ENCODE measurements around the gene PHGDH.

The PHGDH gene

DNA sequence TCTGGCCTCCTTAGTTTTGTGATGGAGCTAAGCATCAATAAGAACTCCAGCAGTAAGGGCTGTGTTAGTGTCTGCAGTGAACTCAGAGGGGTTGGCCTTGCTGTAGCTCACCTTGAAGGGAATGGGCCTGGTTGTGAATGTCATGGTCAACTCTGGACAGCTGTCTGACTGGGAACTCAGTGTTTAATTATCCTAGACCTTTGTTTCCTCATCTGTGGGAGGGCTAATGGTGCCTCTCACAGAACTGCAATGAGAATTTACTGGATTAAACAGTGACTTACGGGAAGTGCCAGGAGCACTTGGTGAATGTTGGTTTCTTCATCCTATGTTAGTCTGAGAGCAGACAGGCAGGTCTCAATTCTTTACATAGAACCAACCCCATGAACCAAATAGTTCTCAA is 33.3 kb downstream of the PHGDH start:
- TF ChIP-seq EZH2 (IDR thresholded peaks at IDR 0.05): no peak
- no peak for TF ChIP-seq FOXP2 (optimal IDR thresholded peaks at IDR 0.05; ENCODE audit: control extremely low read depth, extremely low read length, insufficient read depth)
- TF ChIP-seq POLR2AphosphoS5 (IDR thresholded peaks at IDR 0.05; ENCODE audit: borderline replicate concordance, low read depth, low read length): no peak

DNA sequence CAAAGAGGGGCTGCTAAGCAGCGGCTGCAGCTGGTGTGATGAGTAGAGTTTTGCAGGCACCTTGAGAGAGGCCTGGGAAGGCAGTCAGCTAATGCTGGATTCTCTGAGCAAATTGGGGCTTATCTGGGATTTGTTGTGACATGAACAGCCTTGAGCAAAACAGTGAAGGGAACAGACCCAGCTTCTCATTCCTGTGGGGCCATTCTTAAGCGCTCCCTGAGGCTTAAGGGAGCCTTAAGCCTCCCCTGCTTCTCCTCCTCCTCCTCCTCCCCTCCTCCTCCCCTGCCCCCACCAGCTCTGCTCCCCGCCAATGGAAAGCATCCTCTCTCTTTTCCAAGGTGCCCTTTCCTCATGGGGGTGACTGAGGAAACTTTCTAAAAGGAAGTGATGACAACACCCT is 35.7 kb downstream of the PHGDH start:
- Histone ChIP-seq H3K36me3 (ENCODE audit: insufficient read depth, low read length) (peaks cover 22% of the 10 kb centered on the region), H3K9me3 (ENCODE audit: low read depth, low read length) (no peaks in the 10 kb centered on the region), H3K27ac (no peak overlapping the region), H3K9ac (ENCODE audit: insufficient read length) (no peak overlapping the region), H3K4me3 (no peak overlapping the region)
- no peak for DNase-seq (ENCODE audit: low read depth, low spot score)
- TF ChIP-seq POLR2AphosphoS5 (IDR thresholded peaks at IDR 0.05; ENCODE audit: borderline replicate concordance, low read depth, low read length) (no peak), EZH2 (IDR thresholded peaks at IDR 0.05) (no peak), FOXP2 (optimal IDR thresholded peaks at IDR 0.05; ENCODE audit: control extremely low read depth, extremely low read length, insufficient read depth) (no peak)

More for the DNA sequence above, 33.3 kb downstream of the PHGDH start:
- H3K9me3 ChIP-seq (ENCODE audit: low read depth, low read length): no peaks in the 10 kb centered on the region
- DNase-seq (ENCODE audit: low read depth, low spot score): no peak
- H3K4me3 ChIP-seq: no peak overlapping the region
- no peak overlapping the region for H3K9ac ChIP-seq (ENCODE audit: insufficient read length)
- peaks cover 46% of the 10 kb centered on the region for H3K36me3 ChIP-seq (ENCODE audit: insufficient read depth, low read length)
- H3K27ac ChIP-seq: no peak overlapping the region

DNA sequence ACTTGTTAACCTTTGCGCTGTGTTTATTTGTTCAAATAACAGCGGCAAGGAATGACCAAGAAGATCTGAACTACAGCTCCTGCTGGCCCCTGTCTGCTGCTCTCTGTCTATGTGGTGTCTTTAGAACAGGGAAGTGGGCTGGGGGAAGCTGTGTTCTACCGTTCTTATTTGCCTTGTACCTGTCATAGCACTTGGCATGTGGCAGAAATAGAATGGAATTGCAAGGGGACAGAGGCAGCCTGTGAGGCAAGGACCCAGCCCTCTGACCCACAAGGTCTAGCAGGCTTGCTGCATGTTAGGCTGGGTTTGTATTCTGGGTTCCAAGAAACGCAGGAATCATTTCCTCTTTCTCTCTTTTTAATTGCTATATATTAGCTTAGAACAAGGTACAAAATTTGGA is 36.3 kb downstream of the PHGDH start:
- Histone ChIP-seq H3K9ac (ENCODE audit: insufficient read length) (no peak overlapping the region), H3K9me3 (ENCODE audit: low read depth, low read length) (no peaks in the 10 kb centered on the region), H3K27ac (no peak overlapping the region), H3K4me3 (no peak overlapping the region), H3K36me3 (ENCODE audit: insufficient read depth, low read length) (peaks cover 16% of the 10 kb centered on the region)
- no peak for DNase-seq (ENCODE audit: low read depth, low spot score)
- TF ChIP-seq FOXP2 (optimal IDR thresholded peaks at IDR 0.05; ENCODE audit: control extremely low read depth, extremely low read length, insufficient read depth) (no peak), POLR2AphosphoS5 (IDR thresholded peaks at IDR 0.05; ENCODE audit: borderline replicate concordance, low read depth, low read length) (no peak), EZH2 (IDR thresholded peaks at IDR 0.05) (no peak)

DNA sequence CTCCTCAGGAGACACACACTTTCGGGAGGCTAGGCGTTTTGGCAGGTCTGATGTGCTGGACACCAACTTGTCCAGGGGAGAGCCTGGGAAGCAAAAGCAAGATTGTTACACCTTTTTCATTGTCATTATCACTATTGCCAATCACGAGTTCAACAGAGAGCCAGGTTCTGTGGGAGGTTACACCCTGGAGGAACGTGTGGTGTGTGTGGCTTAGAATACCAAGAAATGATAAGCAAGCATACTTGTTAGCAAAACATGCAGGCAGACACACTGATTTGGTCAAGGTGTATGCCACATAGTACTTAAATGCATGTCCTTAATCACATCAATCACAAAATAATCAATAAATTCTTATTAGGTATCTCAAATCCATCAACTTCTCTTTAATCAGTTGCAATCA is 40.9 kb downstream of the PHGDH start:
- Histone ChIP-seq H3K9me3 (ENCODE audit: low read depth, low read length) (no peaks in the 10 kb centered on the region), H3K4me3 (no peak overlapping the region), H3K36me3 (ENCODE audit: insufficient read depth, low read length) (no peaks in the 10 kb centered on the region), H3K9ac (ENCODE audit: insufficient read length) (no peak overlapping the region), H3K27ac (no peak overlapping the region)
- no peak for DNase-seq (ENCODE audit: low read depth, low spot score)
- TF ChIP-seq EZH2 (IDR thresholded peaks at IDR 0.05): no peak
- TF ChIP-seq FOXP2 (optimal IDR thresholded peaks at IDR 0.05; ENCODE audit: control extremely low read depth, extremely low read length, insufficient read depth): no peak
- TF ChIP-seq POLR2AphosphoS5 (IDR thresholded peaks at IDR 0.05; ENCODE audit: borderline replicate concordance, low read depth, low read length): no peak

DNA sequence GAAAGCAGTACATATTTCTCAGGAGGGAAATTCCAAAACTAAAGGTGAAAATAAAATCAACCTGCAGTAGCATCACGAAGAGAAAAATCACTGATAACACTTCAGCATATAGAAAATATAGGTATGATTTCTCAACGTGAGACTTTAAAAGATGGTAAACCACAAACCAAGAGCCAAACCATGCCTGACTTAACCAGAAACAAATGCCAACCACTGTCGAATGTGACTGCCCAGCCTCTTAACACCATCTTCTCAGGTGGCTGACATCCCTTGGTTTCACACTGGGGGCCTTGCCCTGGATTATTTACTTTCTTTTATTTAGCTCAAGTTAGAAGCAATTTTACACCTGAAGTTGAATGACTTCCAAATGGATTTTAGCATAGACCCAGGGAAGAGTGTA is 46.9 kb downstream of the PHGDH start:
- Histone ChIP-seq H3K27ac (no peak overlapping the region), H3K4me3 (no peak overlapping the region), H3K9me3 (ENCODE audit: low read depth, low read length) (no peaks in the 10 kb centered on the region), H3K36me3 (ENCODE audit: insufficient read depth, low read length) (no peaks in the 10 kb centered on the region), H3K9ac (ENCODE audit: insufficient read length) (no peak overlapping the region)
- TF ChIP-seq EZH2 (IDR thresholded peaks at IDR 0.05): no peak
- TF ChIP-seq FOXP2 (optimal IDR thresholded peaks at IDR 0.05; ENCODE audit: control extremely low read depth, extremely low read length, insufficient read depth): no peak
- TF ChIP-seq POLR2AphosphoS5 (IDR thresholded peaks at IDR 0.05; ENCODE audit: borderline replicate concordance, low read depth, low read length): no peak
- DNase-seq (ENCODE audit: low read depth, low spot score): no peak

DNA sequence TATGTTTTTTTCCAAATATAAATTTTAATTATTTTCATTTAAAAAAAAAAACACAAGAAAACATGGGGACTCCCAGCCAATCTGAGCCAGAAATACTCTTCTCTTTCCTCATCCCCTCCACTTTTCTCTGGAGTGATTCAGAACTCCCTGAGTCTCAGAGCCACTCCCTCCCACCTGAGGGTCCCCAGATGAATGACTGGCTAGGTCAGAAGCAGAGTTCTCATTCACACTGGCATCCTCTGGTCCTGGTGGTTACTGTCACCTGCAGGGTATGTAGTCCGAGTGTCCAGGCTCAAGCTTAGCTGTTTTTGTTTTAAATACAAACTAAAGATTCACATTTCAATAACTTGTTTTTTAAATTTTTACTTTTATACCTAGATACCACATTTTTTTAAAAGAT is 50.7 kb downstream of the PHGDH start:
- H3K4me3 ChIP-seq: no peak overlapping the region
- no peak for DNase-seq (ENCODE audit: low read depth, low spot score)
- no peaks in the 10 kb centered on the region for H3K36me3 ChIP-seq (ENCODE audit: insufficient read depth, low read length)
- no peaks in the 10 kb centered on the region for H3K9me3 ChIP-seq (ENCODE audit: low read depth, low read length)
- no peak overlapping the region for H3K9ac ChIP-seq (ENCODE audit: insufficient read length)
- TF ChIP-seq FOXP2 (optimal IDR thresholded peaks at IDR 0.05; ENCODE audit: control extremely low read depth, extremely low read length, insufficient read depth): no peak
- TF ChIP-seq POLR2AphosphoS5 (IDR thresholded peaks at IDR 0.05; ENCODE audit: borderline replicate concordance, low read depth, low read length): no peak
- TF ChIP-seq EZH2 (IDR thresholded peaks at IDR 0.05): no peak
- H3K27ac ChIP-seq: no peak overlapping the region

DNA sequence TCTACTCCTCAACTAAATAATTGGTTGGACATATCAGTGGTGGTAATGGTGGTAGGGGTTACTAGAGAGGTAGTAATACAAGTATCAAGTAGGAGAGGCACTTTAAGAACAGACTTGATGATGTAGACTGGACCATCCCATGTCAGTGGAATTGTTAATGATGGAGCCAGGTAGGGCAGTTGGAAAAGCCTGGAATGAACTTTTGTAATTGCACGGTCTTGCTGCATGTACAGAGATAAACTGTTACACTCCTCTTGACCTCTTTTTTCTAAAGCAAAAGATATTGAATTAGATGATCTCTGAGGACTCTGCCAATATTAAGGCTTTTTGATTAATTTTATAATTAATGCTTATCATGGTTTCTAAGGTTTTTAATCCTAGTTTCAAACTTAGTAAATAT is 51.2 kb downstream of the PHGDH start:
- H3K36me3 ChIP-seq (ENCODE audit: insufficient read depth, low read length): no peaks in the 10 kb centered on the region
- H3K9me3 ChIP-seq (ENCODE audit: low read depth, low read length): no peaks in the 10 kb centered on the region
- H3K27ac ChIP-seq: no peak overlapping the region
- no peak for TF ChIP-seq FOXP2 (optimal IDR thresholded peaks at IDR 0.05; ENCODE audit: control extremely low read depth, extremely low read length, insufficient read depth)
- no peak for TF ChIP-seq POLR2AphosphoS5 (IDR thresholded peaks at IDR 0.05; ENCODE audit: borderline replicate concordance, low read depth, low read length)
- no peak for TF ChIP-seq EZH2 (IDR thresholded peaks at IDR 0.05)
- H3K4me3 ChIP-seq: no peak overlapping the region
- DNase-seq (ENCODE audit: low read depth, low spot score): no peak
- H3K9ac ChIP-seq (ENCODE audit: insufficient read length): no peak overlapping the region

DNA sequence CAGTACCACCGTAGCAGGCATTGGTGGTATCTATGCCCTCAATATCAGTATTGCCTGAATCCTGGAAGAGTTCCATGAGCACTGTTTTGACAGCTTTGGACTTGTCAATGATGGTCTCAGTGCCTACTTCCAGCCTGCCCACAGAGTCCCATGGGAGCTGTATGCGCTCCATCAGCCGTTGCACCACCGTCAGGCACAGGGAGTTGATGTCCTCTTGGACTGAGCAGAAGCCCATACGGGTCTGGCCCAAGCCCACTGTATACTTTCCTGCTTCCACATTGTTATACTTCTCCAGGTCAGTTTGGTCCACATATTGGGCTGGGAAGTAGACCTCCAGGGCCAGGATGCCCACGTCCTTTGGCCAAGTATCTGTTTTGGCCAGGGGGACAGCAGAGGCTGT is 52.5 kb downstream of the PHGDH start:
- H3K27ac ChIP-seq: no peak overlapping the region
- TF ChIP-seq EZH2 (IDR thresholded peaks at IDR 0.05): no peak
- no peak for TF ChIP-seq POLR2AphosphoS5 (IDR thresholded peaks at IDR 0.05; ENCODE audit: borderline replicate concordance, low read depth, low read length)
- no peak for TF ChIP-seq FOXP2 (optimal IDR thresholded peaks at IDR 0.05; ENCODE audit: control extremely low read depth, extremely low read length, insufficient read depth)
- no peaks in the 10 kb centered on the region for H3K36me3 ChIP-seq (ENCODE audit: insufficient read depth, low read length)
- no peak overlapping the region for H3K4me3 ChIP-seq
- H3K9ac ChIP-seq (ENCODE audit: insufficient read length): no peak overlapping the region
- no peaks in the 10 kb centered on the region for H3K9me3 ChIP-seq (ENCODE audit: low read depth, low read length)
- no peak for DNase-seq (ENCODE audit: low read depth, low spot score)

DNA sequence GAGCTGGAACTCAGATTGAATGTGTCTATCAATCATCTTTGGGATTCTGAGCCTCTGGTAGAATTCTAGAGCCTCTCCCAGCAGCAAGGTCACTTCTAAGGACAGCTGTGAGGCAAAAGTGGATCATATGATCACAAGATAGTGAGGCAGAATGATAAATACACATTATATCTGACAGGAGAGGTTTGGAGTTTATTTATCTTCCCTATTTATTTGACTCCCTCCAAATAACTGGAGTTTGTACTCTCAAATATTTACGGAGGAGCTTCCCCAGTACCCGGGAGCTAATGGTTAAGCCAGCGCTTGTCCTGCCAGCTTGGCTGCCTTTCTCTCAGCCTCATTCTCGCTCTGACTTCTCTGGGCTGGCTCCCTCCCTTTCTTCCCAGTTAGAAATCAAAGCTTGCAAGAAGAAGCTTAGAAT is 54.6 kb downstream of the PHGDH start:
- DNase-seq (ENCODE audit: low read depth, low spot score): no peak
- TF ChIP-seq EZH2 (IDR thresholded peaks at IDR 0.05) (no peak), POLR2AphosphoS5 (IDR thresholded peaks at IDR 0.05; ENCODE audit: borderline replicate concordance, low read depth, low read length) (no peak), FOXP2 (optimal IDR thresholded peaks at IDR 0.05; ENCODE audit: control extremely low read depth, extremely low read length, insufficient read depth) (no peak)

More for the DNA sequence above, 54.6 kb downstream of the PHGDH start:
- Histone ChIP-seq H3K36me3 (ENCODE audit: insufficient read depth, low read length) (no peaks in the 10 kb centered on the region), H3K9ac (ENCODE audit: insufficient read length) (no peak overlapping the region), H3K27ac (no peak overlapping the region), H3K4me3 (no peak overlapping the region), H3K9me3 (ENCODE audit: low read depth, low read length) (no peaks in the 10 kb centered on the region)
